CD14-positive monocyte (primary cell): Measurements from ENCODE around the gene IL21R. TPM values are rescaled to one million over a fixed set of nuclear protein-coding genes. Genes with fewer than 3 reads are reported as not detected.
A peak's percentile ranks its signal among the peaks of the same experiment; 100 is the strongest.

Experiments
- DNase-seq, 3 donors: peaks; one replicate each; pipeline ENCODE4 v3.0.0-alpha.2; 2011 to 2022
- H2AFZ ChIP-seq: 2 replicates; pipeline ENCODE4 v1.6.0; 2012; ENCODE audit warnings: mild to moderate bottlenecking, low read depth, low read length, inconsistent platforms; ENCODE audit not compliant: insufficient read depth, poor library complexity, severe bottlenecking
- H3K27ac ChIP-seq, 2 donors: 1 replicate in 1 of 2; 2 replicates in 1 of 2; pipeline ENCODE4 v1.5.1; 2012 to 2013; ENCODE audit warnings: low read length in 2 of 2, control low read depth in 1 of 2, inconsistent platforms in 1 of 2, low read depth in 1 of 2, mild to moderate bottlenecking in 1 of 2
- H3K27me3 ChIP-seq, 2 donors: one replicate each; pipeline versions ENCODE4 v1.6.0 to v1.6.1; 2011 to 2013; ENCODE audit warnings: low read length in 2 of 2; ENCODE audit not compliant: control insufficient read depth in 2 of 2, insufficient read depth in 2 of 2
- H3K36me3 ChIP-seq, 2 donors: replicated peaks in 1 of 2; 1 replicate in 1 of 2; 2 replicates in 1 of 2; pipeline versions ENCODE4 v1.5.1 to v1.6.1; 2012 to 2013; ENCODE audit warnings: low read length in 2 of 2, control low read depth in 1 of 2, inconsistent platforms in 1 of 2, mild to moderate bottlenecking in 1 of 2; ENCODE audit not compliant: insufficient read depth in 2 of 2, control insufficient read depth in 1 of 2
- H3K4me1 ChIP-seq, 2 donors: 1 replicate in 1 of 2; 2 replicates in 1 of 2; pipeline versions ENCODE4 v1.5.1 to v1.6.1; 2012 to 2013; ENCODE audit warnings: low read length in 2 of 2, control low read depth in 1 of 2, inconsistent platforms in 1 of 2, mild to moderate bottlenecking in 1 of 2, moderate library complexity in 1 of 2; ENCODE audit not compliant: insufficient read depth in 2 of 2, control insufficient read depth in 1 of 2
- H3K4me2 ChIP-seq: replicated peaks from 2 replicates; pipeline ENCODE3; 2012; ENCODE audit warnings: low read length, moderate library complexity, mild to moderate bottlenecking; ENCODE audit not compliant: poor library complexity, severe bottlenecking; ENCODE audit errors: extremely low read depth
- H3K4me3 ChIP-seq, 3 experiments: fragments of 200-600 bp in 1 of 3; sonication (generic) in 1 of 3; replicated peaks in 1 of 3; 1 replicate in 2 of 3; 2 replicates in 1 of 3; pipeline ENCODE4 v1.5.1; 2011 to 2013; ENCODE audit warnings: low read length in 3 of 3, mild to moderate bottlenecking in 3 of 3, control low read depth in 2 of 3, low read depth in 2 of 3, inconsistent platforms in 1 of 3, moderate library complexity in 1 of 3
- H3K79me2 ChIP-seq: 2 replicates; pipeline ENCODE4 v1.6.0; 2012; ENCODE audit warnings: mild to moderate bottlenecking, control low read depth, inconsistent platforms, low read length, moderate library complexity; ENCODE audit not compliant: insufficient read depth
- H3K9ac ChIP-seq: 2 replicates; pipeline ENCODE4 v1.6.0; 2017; ENCODE audit warnings: low read length, mild to moderate bottlenecking; ENCODE audit not compliant: insufficient read depth, poor library complexity, severe bottlenecking
- H3K9me3 ChIP-seq, 2 donors: replicated peaks in 1 of 2; 1 replicate in 1 of 2; 2 replicates in 1 of 2; pipeline versions ENCODE4 v1.5.1 to v1.6.1; 2012 to 2013; ENCODE audit warnings: low read length in 2 of 2, control low read depth in 1 of 2; ENCODE audit not compliant: control insufficient read depth in 1 of 2, insufficient read depth in 1 of 2
- H4K20me1 ChIP-seq: 2 replicates; pipeline ENCODE4 v1.6.0; 2012; ENCODE audit warnings: mild to moderate bottlenecking, low read length, control low read depth, moderate library complexity; ENCODE audit not compliant: insufficient read depth
- H3K27ac Mint-ChIP-seq, 7 donors: one replicate each; pipeline ENCODE4 v1.8.0; 2020; ENCODE audit warnings: mild to moderate bottlenecking in 7 of 7, mixed read lengths in 7 of 7, moderate library complexity in 6 of 7, inconsistent platforms in 2 of 7
- H3K27me3 Mint-ChIP-seq, 3 donors: one replicate each; pipeline ENCODE4 v1.8.0; 2021 to 2022; ENCODE audit warnings: low read depth in 3 of 3, mild to moderate bottlenecking in 3 of 3, mixed read lengths in 3 of 3, moderate library complexity in 3 of 3, inconsistent platforms in 1 of 3
- H3K36me3 Mint-ChIP-seq, 2 donors: one replicate each; pipeline ENCODE4 v1.8.0; 2020; ENCODE audit warnings: mixed read lengths in 2 of 2, inconsistent platforms in 1 of 2, mild to moderate bottlenecking in 1 of 2
- H3K4me1 Mint-ChIP-seq: one replicate; pipeline ENCODE4 v1.8.0; 2020; ENCODE audit warnings: mild to moderate bottlenecking, mixed read lengths
- H3K4me3 Mint-ChIP-seq, 2 donors: one replicate each; pipeline ENCODE4 v1.8.0; 2020; ENCODE audit warnings: mild to moderate bottlenecking in 2 of 2, mixed read lengths in 2 of 2, moderate library complexity in 1 of 2
- H3K9me3 Mint-ChIP-seq, 7 donors: one replicate each; pipeline ENCODE4 v1.8.0; 2020 to 2022; ENCODE audit warnings: mixed read lengths in 7 of 7, mild to moderate bottlenecking in 6 of 7, moderate library complexity in 6 of 7, inconsistent platforms in 2 of 7
- WGBS: methylation state at CpG from one replicate; pipeline ENCODE4 v1.1.5; 2013; ENCODE audit warnings: missing lambda C conversion rate; ENCODE audit not compliant: insufficient coverage; 5-methylcytosine and 5-hydroxymethylcytosine counted together
- intact Hi-C, 2 donors: fragments of 100-400 bp; cut with micrococcal nuclease; formaldehyde crosslinking; loops; one replicate each; pipeline versions ENCODE4 v1.15.0 to v1.15.1; 2023
- polyA plus RNA-seq, 3 donors: library from polyadenylated mRNA; depleted of rRNA in 1 of 3; unstranded in 2 of 3; stranded (reverse) in 1 of 3; fragments of 300-500 nt in 2 of 3; fragments of >200 nt in 1 of 3; fragmentation: Illumina TruSeq in 2 of 3; gene quantifications; 1 replicate in 2 of 3; 2 replicates in 1 of 3; pipeline ENCODE4 v1.2.3, GENCODE V29; 2012 to 2021
- TF ChIP-seq, protein P1 (sequence below): fragments of 200-600 bp; IDR thresholded peaks from one replicate; pipeline ENCODE4 v1.8.0; 2022; ENCODE audit warnings: antibody characterized with exemption, mild to moderate bottlenecking

Gene IL21R
- polyA plus RNA-seq, 3 donors = 1.0 to 1.7 (median 1.4) TPM

DNA sequence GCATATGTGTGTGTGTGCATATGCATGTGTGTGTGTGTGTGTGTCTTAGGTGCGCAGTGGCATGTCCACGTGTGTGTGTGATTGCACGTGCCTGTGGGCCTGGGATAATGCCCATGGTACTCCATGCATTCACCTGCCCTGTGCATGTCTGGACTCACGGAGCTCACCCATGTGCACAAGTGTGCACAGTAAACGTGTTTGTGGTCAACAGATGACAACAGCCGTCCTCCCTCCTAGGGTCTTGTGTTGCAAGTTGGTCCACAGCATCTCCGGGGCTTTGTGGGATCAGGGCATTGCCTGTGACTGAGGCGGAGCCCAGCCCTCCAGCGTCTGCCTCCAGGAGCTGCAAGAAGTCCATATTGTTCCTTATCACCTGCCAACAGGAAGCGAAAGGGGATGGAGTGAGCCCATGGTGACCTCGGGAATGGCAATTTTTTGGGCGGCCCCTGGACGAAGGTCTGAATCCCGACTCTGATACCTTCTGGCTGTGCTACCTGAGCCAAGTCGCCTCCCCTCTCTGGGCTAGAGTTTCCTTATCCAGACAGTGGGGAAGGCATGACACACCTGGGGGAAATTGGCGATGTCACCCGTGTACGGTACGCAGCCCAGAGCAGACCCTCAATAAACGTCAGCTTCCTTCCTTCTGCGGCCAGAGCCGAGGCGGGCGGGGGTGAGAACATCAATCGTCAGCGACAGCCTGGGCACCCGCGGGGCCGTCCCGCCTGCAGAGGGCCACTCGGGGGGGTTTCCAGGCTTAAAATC lies 47.6 kb downstream of the IL21R start:
- peaks cover 5 to 10% of the 10 kb centered on the region in 2 donors for H3K4me1 ChIP-seq
- no peak overlapping the region for H3K4me3 ChIP-seq
- no peaks in the 10 kb centered on the region for H4K20me1 ChIP-seq
- TF ChIP-seq, protein P1, sequence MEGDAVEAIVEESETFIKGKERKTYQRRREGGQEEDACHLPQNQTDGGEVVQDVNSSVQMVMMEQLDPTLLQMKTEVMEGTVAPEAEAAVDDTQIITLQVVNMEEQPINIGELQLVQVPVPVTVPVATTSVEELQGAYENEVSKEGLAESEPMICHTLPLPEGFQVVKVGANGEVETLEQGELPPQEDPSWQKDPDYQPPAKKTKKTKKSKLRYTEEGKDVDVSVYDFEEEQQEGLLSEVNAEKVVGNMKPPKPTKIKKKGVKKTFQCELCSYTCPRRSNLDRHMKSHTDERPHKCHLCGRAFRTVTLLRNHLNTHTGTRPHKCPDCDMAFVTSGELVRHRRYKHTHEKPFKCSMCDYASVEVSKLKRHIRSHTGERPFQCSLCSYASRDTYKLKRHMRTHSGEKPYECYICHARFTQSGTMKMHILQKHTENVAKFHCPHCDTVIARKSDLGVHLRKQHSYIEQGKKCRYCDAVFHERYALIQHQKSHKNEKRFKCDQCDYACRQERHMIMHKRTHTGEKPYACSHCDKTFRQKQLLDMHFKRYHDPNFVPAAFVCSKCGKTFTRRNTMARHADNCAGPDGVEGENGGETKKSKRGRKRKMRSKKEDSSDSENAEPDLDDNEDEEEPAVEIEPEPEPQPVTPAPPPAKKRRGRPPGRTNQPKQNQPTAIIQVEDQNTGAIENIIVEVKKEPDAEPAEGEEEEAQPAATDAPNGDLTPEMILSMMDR = no peak
- H3K27ac Mint-ChIP-seq = peak overlapping the region in 2 of 7 donors; percentile 21 to 42
- 9% methylated on average over 31 of the region's 31 CpGs for WGBS
- H3K9ac ChIP-seq = no peak overlapping the region
- H3K4me3 Mint-ChIP-seq = peak overlapping the region; percentile 24 to 63
- H3K27ac ChIP-seq = no peak overlapping the region
- peaks cover 15% of the 10 kb centered on the region for H3K4me1 Mint-ChIP-seq
- intact Hi-C loops = loop anchor here in 1 of 2 donors (10.0 kb wide), 1 partner anchor 1615 kb away; no protein-coding TSS in a partner anchor
- peaks cover 6 to 25% (median 18%) of the 10 kb centered on the region in 7 donors for H3K9me3 Mint-ChIP-seq
- H3K79me2 ChIP-seq = no peaks in the 10 kb centered on the region
- DNase-seq = peak in 1 of 3 donors; percentile 29
- H3K4me2 ChIP-seq = no peak overlapping the region
- H3K36me3 Mint-ChIP-seq = peaks cover 4 to 12% of the 10 kb centered on the region in 2 donors
- H3K36me3 ChIP-seq = peaks cover 0 to under 1% of the 10 kb centered on the region in 2 donors
- peaks cover 31 to 50% (median 31%) of the 10 kb centered on the region in 3 donors for H3K27me3 Mint-ChIP-seq
- H3K27me3 ChIP-seq = peaks cover 3 to 29% of the 10 kb centered on the region in 2 donors
- H2AFZ ChIP-seq = no peak overlapping the region
- H3K9me3 ChIP-seq = peaks cover 12 to 14% of the 10 kb centered on the region in 2 donors

DNA sequence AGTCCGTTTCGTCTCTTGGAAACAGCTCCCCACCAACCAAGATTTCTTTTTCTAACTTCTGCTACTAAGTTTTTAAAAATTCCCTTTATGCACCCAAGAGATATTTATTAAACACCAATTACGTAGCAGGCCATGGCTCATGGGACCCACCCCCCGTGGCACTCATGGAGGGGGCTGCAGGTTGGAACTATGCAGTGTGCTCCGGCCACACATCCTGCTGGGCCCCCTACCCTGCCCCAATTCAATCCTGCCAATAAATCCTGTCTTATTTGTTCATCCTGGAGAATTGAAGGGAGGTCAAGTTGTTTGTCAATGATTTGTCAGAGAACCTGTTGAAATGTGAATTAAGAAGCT lies 48.2 kb downstream of the IL21R start:
- Mint-ChIP-seq H3K9me3 (peaks cover 4 to 21% (median 13%) of the 10 kb centered on the region in 7 donors), H3K27ac (no peak overlapping the region), H3K4me3 (peak overlapping the region; percentile 24 to 63), H3K36me3 (peaks cover 0 to 8% of the 10 kb centered on the region in 2 donors), H3K4me1 (peaks cover 15% of the 10 kb centered on the region), H3K27me3 (peaks cover 31 to 53% (median 32%) of the 10 kb centered on the region in 3 donors)
- Histone ChIP-seq H4K20me1 (no peaks in the 10 kb centered on the region), H3K4me1 (peaks cover 5 to 10% of the 10 kb centered on the region in 2 donors), H2AFZ (no peak overlapping the region), H3K9ac (no peak overlapping the region), H3K27me3 (peaks cover 3 to 29% of the 10 kb centered on the region in 2 donors), H3K4me2 (no peak overlapping the region), H3K4me3 (no peak overlapping the region), H3K27ac (no peak overlapping the region), H3K36me3 (no peaks in the 10 kb centered on the region), H3K79me2 (no peaks in the 10 kb centered on the region), H3K9me3 (peaks cover 6 to 9% of the 10 kb centered on the region in 2 donors)
- 0% methylated on average over 2 of the region's 5 CpGs for WGBS
- DNase-seq = no peak
- intact Hi-C loops = loop anchor here in 1 of 2 donors (10.0 kb wide), 1 partner anchor 1615 kb away; no protein-coding TSS in a partner anchor
- TF ChIP-seq, protein P1 = no peak
